HG03521 (cell line): ENCODE data around the gene TIGD6.

ENCODE experiments used
- ATAC-seq: cut with Tn5 transposase; IDR thresholded peaks from one replicate; pipeline ENCODE4 v1.9.1; 2021; ENCODE audit warnings: mild to moderate bottlenecking, moderate library complexity; ENCODE audit not compliant: unreplicated experiment

Gene TIGD6

DNA sequence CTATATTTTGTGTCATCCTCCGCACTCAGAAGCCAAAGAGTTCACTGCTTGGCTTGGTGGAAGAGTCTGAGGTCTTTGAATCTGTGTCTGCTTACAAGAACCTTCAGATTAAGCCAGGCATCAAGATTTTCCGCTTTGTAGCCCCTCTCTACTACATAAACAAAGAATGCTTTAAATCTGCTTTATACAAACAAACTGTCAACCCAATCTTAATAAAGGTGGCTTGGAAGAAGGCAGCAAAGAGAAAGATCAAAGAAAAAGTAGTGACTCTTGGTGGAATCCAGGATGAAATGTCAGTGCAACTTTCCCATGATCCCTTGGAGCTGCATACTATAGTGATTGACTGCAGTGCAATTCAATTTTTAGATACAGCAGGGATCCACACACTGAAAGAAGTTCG is 19.2 kb downstream of the TIGD6 start:
- no peak for ATAC-seq

DNA sequence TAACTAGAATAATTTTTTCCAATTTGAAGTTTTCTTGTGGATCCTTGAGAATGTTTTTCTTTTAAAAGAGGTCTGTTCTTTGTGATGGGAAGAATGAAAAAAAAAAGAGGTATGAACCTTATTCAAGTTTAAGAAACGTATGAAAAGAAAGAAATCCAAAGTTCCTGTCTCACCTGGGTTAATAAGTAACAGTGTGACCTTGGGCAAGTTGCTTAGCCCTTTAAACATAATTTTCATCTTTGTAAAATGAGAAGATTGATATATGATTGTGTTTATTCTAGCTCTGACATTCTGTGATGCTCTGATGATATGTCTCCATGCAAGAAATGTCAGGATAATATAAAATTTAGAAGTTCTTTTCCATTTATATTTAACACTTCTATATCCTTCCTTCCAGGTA is 20.6 kb downstream of the TIGD6 start:
- no peak for ATAC-seq

DNA sequence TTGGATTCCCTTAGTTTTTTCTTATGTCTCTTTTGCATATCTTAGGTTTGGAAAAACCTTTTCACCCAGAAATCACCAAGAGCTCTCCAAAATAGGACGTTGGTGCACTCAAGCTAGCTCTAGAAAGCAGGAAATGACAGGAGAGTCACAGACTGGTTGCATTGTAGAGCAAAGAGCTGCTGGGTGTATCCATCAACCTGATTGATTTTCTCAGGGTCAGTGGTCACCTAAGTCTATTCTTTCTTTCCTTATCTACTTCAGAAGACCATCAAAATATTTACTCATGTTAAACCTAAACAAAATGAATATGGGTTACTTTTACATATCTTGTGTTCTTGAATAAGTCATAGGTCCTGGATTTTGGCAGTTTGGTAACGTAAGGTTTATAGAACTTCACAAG is 25.0 kb downstream of the TIGD6 start:
- no peak for ATAC-seq

DNA sequence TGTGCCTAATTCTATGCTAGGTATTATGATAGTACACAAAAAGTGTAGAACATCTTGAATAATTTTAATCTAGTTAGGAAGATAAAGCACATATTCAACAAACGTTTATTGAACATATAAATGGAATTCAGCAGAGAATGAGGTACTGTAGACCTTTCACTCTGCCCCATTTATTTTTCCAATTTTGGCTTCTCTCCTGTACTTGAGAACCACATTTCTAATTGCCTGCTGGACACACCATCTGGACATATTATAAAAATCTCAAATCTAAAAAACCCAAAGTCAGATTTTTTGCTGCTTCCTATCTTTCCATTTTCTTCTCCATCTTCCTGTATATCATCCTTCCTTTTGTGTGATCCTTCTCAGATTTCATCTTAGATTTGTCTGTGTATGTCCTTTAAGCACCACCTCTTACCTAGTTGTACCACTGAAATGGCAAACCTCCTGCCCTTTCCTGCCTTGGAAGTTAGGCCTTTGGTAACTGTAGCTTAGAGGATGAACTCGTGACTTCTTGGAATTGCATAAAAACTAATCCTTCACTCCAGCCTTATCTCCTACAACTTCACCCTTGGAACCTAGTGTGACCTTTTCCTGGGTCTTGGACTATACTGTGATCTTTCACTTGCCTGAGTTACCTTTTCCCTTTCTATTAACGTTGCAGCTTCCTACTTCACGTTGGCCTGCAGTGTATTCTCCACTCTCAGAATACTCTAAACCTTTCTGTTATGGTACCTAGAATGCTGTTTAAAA is 31.1 kb downstream of the TIGD6 start:
- no peak for ATAC-seq

DNA sequence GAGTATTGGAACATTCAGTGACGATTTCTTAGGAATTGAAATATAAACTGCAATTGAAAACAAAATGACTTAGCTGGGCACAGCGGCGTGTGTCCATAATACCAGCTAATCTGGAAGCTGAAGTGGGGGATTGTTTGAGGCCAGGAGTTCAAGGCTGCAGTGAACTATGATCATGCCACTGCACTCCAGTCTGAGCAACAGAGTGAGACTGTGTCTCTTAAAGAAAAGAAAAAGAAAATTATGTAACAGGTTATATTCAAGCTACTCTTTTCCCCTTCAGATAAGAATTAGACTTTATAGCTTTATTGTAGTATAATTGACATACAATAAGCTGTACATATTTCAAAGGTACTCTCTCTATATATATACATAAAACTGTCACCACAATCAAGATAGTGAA is 33.5 kb downstream of the TIGD6 start:
- no peak for ATAC-seq

DNA sequence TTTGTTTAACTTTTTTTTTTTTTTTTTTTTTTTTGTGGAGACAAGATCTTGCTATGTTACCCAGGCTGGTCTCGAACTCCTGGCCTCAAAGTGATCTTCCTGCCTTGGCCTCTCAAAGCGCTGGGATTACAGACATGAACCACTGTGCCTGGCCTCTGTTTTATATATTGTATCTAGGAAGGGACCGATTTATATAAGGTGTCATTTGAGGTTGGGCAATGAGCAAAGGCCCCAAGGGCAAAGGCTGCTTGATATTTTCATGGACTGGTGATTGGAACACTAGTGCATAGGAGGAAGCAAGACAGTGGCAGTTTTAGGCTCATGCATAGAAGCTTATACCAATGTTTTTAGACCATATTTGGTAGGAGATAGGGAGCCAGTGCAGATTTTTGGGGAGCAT is 36.7 kb downstream of the TIGD6 start:
- no peak for ATAC-seq

DNA sequence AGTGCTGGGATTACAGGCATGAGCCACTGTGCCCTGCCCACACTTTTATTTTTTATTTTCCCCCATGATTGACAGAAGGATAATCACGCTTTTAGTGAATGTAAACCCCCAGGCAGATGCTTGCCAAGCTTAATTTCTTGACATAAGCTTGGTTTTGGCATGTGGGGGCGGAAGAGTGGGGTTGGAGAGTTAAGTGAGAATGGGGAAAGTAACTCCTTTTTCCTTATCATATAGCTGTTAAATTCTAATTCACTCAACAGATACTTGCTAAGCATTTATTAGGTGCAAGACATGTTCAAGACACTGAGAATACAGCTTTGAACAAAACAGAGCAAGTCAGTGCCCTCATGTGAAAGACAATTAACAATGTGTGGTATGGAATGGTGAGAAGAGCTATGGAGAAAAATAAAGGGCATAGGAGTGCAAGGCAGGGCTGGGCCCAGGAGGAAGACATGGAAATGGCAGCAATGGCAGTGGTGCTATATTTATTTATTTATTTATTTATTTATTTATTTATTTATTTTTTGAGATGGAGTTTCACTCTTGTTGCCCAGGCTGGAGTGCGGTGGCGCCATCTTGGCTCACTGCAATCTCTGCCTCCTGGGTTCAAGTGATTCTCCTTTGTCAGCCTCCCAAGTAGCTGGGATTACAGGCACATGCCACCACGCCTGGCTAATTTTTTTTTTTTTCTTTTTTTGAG is 37.7 kb downstream of the TIGD6 start:
- no peak for ATAC-seq

DNA sequence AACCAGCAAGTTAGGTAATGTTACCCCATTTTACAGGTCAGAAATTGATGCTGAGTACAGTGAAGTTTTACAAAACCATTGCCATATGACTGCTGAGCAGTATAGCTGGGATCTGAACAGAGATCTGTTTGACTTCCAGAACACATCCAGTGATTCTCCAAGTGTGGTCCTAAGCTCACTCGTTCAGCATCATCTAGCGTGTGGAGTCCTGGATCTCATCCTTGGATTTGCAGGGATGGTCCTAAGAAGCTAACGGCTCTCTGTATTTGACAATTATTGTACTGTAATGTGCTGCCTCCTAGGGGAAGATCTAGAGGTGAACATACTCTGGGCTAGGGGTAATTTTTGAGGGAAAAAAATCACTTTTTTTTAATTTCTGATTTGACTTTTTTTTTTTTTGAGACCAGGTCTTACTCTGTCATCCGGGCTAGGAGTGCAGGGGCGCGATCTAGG is 38.5 kb downstream of the TIGD6 start:
- ATAC-seq, result no peak

DNA sequence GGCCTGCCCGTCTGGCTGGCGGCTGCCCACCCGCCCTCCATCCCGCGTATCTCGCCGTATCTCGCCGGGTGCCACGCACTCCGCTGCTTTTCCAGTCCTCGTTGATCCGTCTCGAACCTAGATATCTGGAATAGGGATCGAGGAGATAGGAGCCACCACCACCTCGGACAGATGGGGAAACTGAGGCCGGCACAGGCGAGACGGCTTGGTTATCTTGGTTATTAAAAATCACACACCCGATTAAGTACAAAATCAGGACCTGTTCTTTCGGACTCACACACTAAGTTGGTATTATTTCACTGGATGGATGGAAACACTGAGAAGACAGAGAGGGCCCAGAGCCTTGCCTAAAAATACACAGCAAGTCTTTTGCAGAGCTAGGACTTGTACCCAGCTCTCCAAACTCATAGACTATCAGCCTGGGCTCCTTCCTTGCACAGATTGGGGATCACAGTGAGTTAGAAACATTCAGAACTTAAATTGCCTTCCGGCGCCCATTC is 39.2 kb downstream of the TIGD6 start:
- ATAC-seq, result no peak

DNA sequence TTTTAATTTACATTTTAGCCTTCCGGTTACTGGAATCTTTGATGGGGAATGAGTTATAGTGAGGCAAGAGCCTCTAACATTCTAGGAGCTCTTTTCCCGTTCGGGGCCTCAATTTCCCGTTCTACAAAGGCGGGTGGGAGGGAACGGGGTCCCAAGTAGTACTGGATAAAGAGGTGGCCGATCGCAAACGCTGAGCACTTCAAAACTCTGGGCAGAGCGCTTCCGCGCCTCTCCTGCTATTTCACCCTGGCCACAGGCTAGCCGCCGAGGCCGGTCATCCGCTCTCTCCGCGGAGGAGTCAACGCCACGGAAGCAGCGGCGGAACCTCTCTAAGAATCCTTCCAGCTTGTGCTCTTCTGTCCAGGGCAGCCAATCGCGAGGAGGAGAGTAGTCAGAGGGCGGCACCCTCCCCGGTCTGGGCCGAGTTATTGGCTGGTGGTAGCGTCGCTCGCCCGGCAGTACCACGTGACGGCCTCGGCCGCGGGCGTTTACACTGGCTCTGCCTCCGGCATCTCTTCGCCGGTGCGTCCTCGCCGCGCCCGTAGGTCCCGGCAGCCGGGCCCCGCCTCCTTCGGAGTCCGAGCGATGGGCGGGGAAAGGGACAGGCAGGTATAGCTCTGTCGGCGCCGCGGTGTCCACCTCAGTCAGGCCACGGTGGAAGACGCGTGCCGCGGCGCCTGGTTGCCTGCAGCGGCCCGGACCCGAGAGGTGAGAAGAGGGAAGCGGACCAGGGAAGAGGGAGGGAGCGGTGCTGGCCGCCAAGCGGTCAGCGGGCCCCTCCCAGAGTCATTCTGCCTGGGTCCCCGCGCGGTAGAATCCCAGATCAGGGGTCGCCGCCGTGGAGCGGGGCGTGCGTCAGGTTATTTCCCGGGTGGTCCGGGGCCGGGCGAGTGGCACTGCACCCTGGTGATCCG is 39.9 kb downstream of the TIGD6 start, which contains the start of gene SLC26A2:
Gene SLC26A2, plus strand, starts transcription at position 487 of the 914 bp plus-strand sequence. CDS start 16,895 bp downstream, outside the sequence.
- peak; percentile 100 for ATAC-seq

DNA sequence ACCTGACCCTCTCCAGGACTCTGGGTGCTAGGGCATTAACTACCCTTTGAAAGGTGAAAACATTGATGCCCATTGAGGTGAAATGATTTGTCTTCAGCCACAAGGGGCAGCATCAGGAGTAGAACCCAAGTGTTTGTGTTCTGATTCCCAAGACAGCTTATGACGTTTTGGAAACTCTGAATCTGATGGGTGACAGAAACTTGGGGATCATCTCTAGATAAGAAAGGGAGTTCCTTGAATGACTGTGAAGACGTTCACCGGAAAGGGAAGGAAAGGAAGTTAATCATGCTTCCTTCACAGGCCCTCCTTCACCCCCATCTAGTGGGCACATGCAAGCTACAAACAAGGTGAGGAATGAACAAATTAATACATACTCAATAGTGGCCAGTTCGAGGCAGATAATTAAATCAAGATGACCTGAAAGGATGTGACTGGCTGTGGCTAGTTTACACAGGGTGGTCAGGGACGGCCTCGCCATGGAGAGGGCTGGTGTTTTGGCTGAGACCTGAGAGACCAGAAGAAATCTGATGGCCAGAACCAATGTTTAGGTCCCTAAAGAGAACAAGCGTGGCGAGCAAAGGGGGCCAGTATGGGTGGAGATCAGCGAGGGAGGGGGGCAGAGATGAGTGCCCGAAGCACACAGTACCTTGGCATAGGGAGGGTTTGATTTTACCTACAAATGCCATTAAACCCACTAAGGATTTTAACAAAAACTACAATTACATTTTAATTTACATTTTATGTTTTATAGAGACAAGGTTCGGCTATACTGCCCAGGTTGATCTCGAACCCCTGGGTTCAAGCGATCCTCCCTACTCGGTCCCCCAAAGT is 40.8 kb downstream of the TIGD6 start:
- ATAC-seq, result no peak

DNA sequence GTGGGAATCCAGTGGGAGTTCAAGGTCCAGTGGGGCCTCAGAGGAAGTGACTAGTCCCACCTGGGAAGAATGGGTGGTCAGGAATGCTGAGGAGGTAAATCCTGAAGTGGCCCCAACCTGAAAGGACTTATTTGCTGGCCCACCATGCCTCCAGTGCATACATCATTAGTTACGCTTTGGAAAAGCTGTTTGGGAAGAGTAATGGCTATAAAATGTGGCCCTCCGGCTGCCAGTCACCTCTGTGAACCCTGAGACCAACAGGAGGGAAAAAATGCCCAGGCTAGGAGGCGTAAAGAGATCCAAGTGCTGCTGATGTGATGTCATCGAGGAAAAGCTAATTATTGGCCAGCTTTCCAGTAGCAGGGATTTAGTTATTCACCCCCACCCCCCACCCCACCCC is 42.6 kb downstream of the TIGD6 start:
- ATAC-seq, result no peak

DNA sequence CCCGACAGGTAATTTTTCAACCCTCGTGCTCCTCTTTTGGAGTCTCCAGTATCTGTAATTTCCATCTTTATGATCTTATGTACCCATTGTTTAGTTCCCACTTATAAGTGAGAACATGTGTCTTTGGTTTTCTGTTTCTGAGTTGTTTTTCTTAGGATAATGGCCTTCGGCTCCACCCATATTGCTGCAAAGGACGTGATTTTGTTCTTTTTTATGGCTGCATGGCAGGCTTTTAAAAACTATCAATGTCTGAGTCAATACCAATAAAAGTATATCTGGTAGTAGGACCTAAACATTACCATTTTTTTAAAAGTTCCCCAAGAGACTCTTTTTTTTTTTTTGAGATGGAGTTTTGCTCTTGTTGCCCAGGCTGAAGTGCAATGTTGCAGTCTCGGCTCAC is 43.8 kb downstream of the TIGD6 start:
- ATAC-seq, result no peak

DNA sequence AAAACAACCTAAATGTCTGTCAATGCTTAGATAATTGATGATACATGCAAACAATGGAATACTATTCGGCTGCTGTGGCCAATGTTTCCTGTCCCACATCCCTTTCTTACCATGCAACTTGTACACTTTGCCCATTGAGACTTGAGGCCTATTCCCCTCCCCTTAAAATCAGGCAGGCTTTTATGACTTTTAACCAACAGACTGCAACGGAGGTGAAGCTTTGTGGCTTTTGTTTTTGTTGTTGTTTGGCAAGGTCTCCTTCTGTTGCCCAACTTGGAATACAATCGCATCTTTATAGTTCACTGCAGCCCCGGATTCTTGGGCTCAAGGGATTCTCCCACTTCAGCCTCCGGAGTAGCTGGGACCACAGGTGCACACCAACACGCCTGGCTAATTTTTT is 45.7 kb downstream of the TIGD6 start:
- ATAC-seq, result no peak

DNA sequence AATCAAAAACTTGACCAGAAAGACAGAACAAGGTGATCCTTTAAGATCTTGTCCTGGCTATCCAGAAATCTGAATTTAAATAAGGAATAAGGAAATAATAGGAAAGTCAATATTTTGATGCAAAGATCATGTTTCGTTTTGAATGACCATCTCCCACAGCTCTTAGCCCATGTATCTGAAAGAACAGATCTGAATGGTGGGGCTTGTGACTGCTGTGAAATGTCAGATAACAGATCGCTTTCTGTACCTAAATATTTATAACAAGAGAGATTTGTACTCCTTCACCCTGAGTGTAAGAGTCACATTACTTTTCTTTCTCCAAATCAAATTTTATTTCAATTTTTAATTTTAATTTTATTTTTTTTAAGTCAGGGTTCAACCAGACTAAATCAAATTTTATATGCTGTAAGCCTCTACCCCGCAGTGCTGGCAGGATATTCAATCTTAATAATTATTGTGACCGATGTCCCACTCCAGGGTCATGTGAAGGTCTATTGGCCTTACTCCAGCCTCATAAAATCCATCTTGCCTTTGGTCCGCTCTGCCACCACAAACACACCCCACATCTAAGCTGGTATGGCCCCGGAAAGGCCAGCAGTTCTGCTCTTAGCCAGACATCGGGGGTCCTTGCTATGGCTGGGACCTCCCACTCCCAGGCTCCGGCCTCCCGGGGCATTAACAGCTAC is 46.9 kb downstream of the TIGD6 start:
- no peak for ATAC-seq

DNA sequence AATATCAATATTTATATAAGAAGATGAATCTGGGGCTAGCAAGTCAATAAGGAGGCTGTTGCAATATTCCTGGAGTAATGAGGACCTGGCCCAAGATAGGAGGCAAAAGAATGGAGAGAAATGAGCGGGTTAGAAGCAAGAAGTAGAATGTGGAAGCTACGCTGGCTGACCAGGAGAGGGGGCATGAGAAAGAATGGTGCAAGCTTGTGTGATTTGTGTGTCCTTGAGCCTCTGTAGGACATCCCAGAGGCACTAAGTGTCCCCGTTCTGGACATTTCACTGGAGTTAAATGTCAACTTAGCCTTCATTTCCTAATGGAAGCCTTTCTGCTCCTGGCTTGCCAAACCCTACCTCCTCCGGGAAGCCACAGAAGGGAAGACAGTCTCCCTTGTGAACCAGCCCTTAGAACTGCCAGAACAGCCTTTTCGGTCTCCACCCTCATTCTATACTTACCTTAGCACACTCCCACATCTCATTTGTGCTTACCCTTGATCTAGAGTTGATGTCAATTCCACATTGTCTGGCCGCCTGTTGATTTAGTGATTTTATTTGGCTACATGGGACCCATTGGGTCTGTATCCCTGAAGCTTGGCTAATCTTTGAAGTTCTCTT is 49.2 kb downstream of the TIGD6 start:
- no peak for ATAC-seq

DNA sequence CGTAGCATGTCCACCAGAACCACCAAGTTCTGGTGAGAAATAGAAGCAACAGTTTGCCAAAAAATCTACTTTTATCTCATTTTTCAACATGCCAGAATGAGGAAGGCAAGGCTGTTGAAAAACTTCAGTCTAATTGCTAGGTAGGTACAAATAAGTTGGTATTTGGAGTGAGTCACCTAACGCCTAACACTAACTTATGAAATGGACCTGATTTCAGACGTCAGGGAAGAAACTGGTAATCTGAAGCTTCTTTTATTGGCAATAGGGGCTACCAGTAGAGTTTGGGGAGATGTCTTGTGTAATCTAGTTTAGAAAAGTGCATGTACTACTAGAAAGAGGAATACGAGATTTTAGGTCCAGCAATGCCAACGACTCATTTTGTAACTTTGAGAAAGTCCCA is 51.5 kb downstream of the TIGD6 start:
- ATAC-seq, result no peak

DNA sequence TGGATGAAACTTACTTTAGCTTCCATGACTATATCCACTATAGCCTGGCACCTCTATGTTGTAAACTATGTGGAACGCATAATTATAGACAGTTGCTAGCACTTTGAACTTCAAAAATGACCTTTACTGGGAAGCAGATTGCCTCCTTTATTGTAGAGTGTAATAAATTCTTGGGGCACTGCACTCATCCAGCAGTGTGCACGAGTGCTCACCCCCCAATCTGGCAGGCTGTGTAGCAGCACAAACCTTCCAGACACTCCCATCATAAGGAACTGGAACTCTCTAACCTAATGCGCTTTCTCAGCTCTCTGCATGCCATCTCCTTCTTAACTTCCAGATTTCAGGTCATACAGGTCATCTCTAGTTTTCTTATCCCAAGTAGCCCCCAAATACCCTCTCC is 54.3 kb downstream of the TIGD6 start:
- no peak for ATAC-seq

DNA sequence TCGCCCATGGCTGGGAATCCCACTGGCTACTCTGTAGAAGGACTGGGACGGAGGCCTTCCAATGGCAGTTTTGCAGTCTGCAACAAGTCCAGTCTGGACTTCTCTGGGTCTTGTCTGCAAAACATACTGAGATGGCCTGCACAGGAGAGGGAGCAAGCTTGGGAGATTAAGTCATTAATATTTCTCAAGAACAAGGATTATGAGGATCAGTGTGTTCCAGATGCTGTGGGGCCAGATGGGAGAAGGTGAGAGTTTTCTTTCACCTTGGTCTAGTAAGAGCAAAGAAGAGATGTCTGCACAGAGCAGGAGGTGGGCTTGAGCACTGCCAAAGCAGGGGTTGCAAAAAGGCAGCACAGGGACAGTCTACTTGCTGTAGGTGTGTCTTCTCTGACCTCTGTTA is 55.8 kb downstream of the TIGD6 start, which contains the start of gene PDE6A:
Gene PDE6A, minus strand, starts transcription at position 128 of the 400 bp plus-strand sequence. Its CDS starts 120 bp downstream, at position 8.
- ATAC-seq, result no peak
